Measurements from ENCODE around the gene WHAMM. TPM values are rescaled to one million over a fixed set of nuclear protein-coding genes. Genes with fewer than 3 reads are reported as not detected.
"Not testable (repeated sequence)": the region's sequence is repeated elsewhere in the genome, so short reads cannot be mapped to it uniquely, and the experiment has no call there.

Gene WHAMM
- total RNA-seq, 1 experiment from 2014 or later = 7.0 TPM

- DNase-seq (ENCODE audit: low read depth) = no peak
- in situ Hi-C loops (cut with HindIII; ENCODE audit: low pct_unique_long_range_greater_than_20kb, low sequenced_read_pairs) = no loop called here
Observed at GRCh38 chr15:82851981-82852511, 42.6 kb downstream of the WHAMM start.

DNA sequence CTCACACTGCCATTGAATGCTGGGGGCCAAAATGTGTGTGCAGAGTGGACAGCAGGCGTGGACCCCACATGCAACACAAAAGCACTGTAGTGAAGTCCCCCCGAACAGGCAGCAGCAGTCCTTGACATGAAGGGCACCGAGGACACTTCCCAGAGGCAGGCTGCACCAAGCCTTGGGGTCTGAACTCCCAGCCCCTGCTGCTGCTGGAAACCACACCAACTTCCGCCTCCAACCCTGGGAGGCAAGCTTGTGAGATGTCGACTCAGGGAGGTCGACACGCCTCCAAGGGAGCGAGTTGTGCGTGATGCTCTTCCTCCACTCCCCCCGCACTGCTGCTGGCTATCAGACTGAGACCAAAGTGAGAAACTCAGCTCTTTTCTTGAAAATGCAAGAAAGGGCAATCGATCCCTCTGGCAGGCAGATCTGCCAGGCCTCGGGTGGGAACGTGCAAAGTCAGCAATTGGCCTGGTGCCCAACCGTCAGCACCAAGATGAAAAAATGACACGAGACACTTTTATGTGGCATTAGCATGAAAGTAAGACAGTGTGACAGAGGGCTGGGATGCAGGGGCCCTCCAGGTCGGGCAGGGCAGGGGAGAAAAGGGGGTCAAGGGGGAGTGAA, 43.6 kb downstream of the WHAMM start:
- DNase-seq (ENCODE audit: low read depth) = no peak
- in situ Hi-C loops (cut with HindIII; ENCODE audit: low pct_unique_long_range_greater_than_20kb, low sequenced_read_pairs) = no loop called here

DNA sequence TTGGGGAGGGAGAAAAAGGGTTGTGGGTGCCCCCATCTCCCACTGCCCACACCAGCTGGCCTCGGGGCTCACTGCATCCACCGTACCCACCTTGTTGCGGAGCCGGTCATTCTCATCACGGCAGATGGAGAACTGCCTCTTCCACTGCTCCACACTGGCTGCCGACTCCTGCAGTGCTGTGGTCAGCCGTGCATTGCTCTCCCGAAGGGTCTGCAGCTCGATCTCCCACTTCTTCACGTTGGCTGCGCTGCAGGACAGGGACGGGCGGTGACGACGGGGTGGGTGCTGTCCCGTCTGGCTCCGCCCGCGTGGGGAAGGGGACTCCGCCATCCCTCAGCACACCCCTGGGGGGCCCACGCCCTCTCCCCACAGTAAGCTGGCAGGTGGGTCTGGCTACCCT, 45.1 kb downstream of the WHAMM start:
- in situ Hi-C loops (cut with HindIII; ENCODE audit: low pct_unique_long_range_greater_than_20kb, low sequenced_read_pairs) = no loop called here
- DNase-seq (ENCODE audit: low read depth) = no peak

- DNase-seq (ENCODE audit: low read depth) = no peak
- in situ Hi-C loops (cut with HindIII; ENCODE audit: low pct_unique_long_range_greater_than_20kb, low sequenced_read_pairs) = no loop called here
Observed at GRCh38 chr15:82855286-82856100, 46.1 kb downstream of the WHAMM start.

DNA sequence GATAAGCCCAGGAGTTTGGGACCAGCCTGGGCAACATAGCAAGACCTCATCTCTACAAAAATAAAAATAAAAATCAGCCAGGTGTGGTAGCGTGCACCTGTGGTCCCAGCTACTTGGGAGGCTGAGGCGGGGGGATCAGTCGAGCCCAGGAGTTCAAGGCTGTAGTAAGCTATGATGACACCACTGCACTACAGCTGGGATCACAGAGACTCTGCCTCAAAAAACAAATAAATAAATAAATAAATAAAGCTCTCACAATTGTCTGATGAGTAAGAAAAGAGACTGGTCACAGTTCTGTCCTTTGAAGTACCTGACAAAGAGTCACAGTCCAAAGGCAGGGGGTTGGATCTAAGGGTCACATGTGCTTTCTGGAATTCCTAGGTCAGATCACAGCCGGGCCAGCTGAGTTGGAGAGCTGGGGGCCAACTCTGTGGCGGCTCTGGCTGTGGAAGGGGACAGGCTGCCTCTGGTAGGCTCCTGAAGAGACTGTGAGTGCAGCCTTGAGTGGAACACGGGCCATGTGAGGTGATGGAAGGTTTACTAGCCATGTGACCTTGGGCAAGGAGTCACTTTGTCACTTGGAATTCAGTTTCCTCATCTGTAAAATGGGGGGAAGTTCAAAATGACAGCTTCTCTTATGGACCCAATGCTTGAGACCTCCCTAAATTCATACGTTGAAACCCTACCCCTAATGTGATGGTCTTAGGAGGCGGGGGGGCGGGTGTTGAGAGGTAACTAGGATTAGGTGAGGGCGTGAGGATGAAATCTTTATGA, 47.2 kb downstream of the WHAMM start:
- DNase-seq (ENCODE audit: low read depth) = no peak
- in situ Hi-C loops (cut with HindIII; ENCODE audit: low pct_unique_long_range_greater_than_20kb, low sequenced_read_pairs) = no loop called here

DNA sequence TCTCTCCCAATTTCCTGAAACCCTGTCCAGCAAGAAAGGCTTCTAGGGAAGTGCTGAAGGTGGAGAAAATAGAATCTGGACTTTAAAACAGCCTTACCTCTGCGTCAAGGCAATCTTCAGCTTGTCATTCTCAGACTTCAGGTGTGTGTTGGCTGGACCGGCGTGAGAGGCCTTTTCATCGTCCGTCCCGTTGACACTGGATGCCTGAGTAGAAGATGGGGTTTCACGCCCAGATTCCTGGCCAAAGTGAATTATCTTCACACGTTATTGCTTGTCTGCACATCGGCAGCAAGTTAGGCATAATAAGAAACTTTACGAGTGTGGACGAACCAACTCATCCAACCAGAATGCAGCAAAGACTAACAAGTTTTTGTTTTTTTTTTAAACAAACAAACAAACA, 49.5 kb downstream of the WHAMM start:
- DNase-seq (ENCODE audit: low read depth) = no peak
- in situ Hi-C loops (cut with HindIII; ENCODE audit: low pct_unique_long_range_greater_than_20kb, low sequenced_read_pairs) = no loop called here

GRCh38 chr15:82862886-82863285, 53.5 kb downstream of the WHAMM start:
- in situ Hi-C loops (cut with HindIII; ENCODE audit: low pct_unique_long_range_greater_than_20kb, low sequenced_read_pairs) = loop anchor here (10.0 kb wide), 1 partner anchor 58 kb away; the partner anchor contains the start of genes FSD2 and WHAMM
- DNase-seq (ENCODE audit: low read depth) = no peak

DNA sequence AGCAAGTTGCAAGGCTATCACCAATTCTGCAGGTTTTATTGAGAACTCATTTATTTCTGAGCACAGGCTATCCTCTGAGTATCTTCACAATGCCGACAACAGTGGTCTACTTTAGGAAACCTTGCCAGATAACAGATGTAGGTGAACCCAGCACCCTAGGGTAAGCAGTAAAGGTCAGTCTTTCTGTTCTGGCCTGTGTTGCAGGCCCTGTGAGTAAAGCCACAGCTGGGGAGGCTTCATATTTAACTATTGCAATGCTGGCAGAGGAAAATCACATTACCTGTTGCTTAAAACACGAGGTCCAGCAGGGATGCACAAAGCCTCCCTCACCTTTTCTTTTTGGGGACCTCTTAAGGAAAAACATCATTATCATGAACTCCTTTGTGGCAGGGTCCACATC, 55.5 kb downstream of the WHAMM start:
- in situ Hi-C loops (cut with HindIII; ENCODE audit: low pct_unique_long_range_greater_than_20kb, low sequenced_read_pairs) = loop anchor here (10.0 kb wide), 1 partner anchor 60 kb away; the partner anchor contains the start of genes FSD2 and WHAMM

DNA sequence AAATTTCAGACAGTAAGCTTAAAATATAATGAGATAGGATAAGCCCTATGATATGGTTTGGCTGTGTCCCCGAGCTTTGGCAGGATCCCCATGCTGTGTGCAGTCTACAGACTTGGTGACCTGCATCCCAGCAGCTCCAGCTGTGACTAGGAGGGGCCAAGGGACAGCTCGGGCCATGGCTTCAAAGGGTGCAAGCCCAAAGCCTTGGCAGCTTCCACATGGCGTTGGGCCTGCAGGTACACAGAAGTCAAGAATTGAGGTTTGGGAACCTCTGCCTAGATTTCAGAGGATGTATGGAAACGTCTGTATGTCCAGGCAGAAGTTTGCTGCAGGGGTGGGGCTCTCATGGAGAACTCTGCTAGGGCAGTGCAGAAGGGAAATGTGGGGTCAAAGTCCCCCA, 56.2 kb downstream of the WHAMM start:
- in situ Hi-C loops (cut with HindIII; ENCODE audit: low pct_unique_long_range_greater_than_20kb, low sequenced_read_pairs) = loop anchor here (10.0 kb wide), 1 partner anchor 61 kb away; the partner anchor contains the start of genes FSD2 and WHAMM
- DNase-seq (ENCODE audit: low read depth) = not testable (repeated sequence)

More for the DNA sequence above, 55.5 kb downstream of the WHAMM start:
- no peak for DNase-seq (ENCODE audit: low read depth)

DNA sequence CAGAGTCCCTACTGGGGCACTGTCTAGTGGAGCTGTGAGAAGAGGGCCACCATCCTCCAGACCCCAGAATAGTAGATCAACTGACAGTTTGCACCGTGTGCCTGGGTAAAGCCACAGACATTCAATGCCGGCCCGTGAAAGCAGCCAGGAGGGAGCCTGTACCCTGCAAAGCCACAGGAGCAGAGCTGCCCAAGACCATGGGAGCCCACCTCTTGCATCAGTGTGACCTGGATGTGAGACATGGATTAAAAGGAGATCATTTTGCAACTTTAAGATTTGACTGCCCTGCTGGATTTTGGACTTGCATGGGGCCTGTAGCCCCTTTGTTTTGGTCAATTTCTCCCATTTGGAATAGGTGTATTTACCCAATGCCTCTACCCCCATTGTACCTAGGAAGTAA, 56.6 kb downstream of the WHAMM start:
- not testable (repeated sequence) for DNase-seq (ENCODE audit: low read depth)
- in situ Hi-C loops (cut with HindIII; ENCODE audit: low pct_unique_long_range_greater_than_20kb, low sequenced_read_pairs) = loop anchor here (10.0 kb wide), 1 partner anchor 61 kb away; the partner anchor contains the start of genes FSD2 and WHAMM

DNA sequence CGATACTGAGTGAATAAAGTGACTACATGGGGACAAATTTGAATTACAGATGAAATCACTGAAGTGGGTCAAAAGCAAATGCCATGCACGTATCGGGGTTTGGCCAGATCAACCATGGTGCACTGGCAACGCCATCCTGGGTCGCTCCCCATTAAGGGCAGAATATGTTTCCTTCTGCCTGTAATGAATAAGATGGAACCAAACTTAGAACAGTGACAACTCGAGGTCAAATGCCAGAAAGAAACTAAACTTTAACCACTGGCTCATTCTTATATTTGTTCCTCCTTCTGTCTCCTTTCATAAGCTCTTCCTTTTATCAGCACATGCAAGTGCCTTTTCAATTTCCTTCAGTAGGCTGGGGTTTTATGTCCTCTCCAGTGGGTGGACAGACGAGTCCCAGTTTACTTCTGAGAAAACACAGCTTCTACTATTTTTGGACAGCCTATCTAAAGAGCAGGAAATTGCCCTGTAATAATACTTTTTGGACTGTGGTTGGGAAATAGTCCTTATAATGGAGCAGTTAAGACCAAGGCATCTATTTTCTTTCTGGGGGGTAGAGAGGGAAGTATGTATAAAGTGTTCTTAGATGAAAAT, 61.4 kb downstream of the WHAMM start:
- DNase-seq (ENCODE audit: low read depth) = no peak
- in situ Hi-C loops (cut with HindIII; ENCODE audit: low pct_unique_long_range_greater_than_20kb, low sequenced_read_pairs) = no loop called here

DNA sequence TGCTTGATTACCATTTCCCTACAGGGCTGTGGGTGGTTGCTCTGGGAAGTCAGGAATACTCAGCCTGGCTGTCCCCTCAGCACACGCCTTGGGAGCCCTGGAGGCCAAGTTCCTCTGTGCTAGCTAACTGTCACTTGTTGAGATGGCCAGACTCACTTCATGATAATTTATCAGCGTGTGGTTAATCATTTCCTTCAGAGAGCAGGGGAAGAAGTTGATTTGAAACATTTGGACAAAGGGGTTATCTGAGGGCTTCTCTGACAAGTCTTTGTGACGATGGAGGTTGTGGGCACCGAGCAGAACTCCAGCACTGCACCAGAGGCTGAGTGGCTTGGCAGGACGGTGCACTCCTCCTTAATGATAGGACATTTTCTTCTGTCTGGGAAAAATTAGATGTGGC, 61.9 kb downstream of the WHAMM start:
- in situ Hi-C loops (cut with HindIII; ENCODE audit: low pct_unique_long_range_greater_than_20kb, low sequenced_read_pairs) = no loop called here

GRCh38 chr15:82871832-82872484, 62.5 kb downstream of the WHAMM start:
- no peak for DNase-seq (ENCODE audit: low read depth)
- in situ Hi-C loops (cut with HindIII; ENCODE audit: low pct_unique_long_range_greater_than_20kb, low sequenced_read_pairs) = no loop called here

More for the DNA sequence above, 61.9 kb downstream of the WHAMM start:
- peak; percentile 10 for DNase-seq (ENCODE audit: low read depth)

- no peak for DNase-seq (ENCODE audit: low read depth)
- in situ Hi-C loops (cut with HindIII; ENCODE audit: low pct_unique_long_range_greater_than_20kb, low sequenced_read_pairs) = no loop called here
Observed at GRCh38 chr15:82873000-82873680, 63.7 kb downstream of the WHAMM start.

DNA sequence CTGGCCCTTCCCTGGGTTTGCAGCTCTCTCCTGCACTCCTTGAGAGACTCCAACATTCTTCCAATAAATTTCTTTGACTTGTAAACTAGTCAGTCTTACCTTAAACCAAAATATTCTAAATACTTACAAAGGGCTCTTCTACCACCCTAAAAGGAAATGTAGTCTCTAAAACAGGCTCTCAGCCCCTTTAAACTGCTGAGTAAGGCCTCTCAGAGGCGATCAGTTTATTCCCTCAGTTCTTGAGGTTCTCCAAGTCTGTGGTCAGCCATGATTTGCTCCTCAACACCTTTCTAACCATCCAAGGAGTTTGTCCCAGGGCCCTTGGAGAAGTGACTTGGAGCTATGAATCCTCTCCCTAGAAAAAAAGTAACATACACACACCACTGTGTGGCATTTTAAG, 64.8 kb downstream of the WHAMM start:
- DNase-seq (ENCODE audit: low read depth) = no peak
- in situ Hi-C loops (cut with HindIII; ENCODE audit: low pct_unique_long_range_greater_than_20kb, low sequenced_read_pairs) = no loop called here

DNA sequence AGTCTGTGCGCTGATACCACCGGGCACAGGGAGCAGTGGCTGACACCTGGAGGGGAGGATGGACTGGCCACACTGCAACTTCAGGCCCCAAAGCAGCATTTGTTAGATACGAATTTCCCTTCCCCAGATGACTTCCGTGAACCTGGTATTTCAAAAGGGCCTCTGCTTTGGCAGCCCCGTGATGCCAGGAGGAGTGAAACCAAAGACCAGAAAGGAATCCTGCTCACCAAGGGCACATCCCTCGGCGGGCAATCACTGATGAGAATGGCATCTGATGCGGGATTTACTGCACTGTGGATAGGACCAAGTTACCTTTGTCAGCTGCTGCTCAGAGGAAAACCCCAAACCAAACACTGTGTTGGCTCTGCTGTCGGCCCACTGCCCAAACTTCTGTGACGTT, 65.5 kb downstream of the WHAMM start:
- DNase-seq (ENCODE audit: low read depth) = no peak
- in situ Hi-C loops (cut with HindIII; ENCODE audit: low pct_unique_long_range_greater_than_20kb, low sequenced_read_pairs) = no loop called here

DNA sequence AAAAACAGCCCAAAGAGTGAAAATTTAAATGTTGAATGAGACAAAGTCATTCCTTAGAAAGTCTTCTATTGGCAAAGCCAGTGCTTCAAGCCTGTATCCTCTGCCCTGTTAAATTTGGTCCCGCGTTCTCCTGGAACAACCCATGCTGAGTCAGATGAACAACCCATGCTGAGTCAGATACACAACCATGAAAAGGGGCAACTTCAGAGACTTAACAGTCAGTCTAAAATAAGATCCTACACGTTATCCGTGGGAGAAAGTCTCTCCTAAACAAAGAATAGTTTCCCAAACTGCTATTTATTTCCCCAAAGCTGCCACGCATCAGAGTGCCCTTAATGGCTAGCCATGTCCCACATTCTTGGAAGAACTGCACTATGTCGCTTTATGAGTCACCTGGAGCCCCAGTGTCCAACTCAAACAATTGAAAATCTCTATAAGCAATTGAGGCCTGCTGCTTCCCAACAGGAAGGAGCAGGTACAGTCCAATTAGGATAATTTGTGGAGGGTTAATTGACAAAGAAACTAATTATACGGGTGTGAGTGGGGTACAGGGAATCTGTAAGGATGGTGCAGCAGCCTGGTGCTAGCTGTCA, 66.1 kb downstream of the WHAMM start:
- DNase-seq (ENCODE audit: low read depth) = no peak
- in situ Hi-C loops (cut with HindIII; ENCODE audit: low pct_unique_long_range_greater_than_20kb, low sequenced_read_pairs) = no loop called here

All from Caki2 (cell line).